GM12878 (cell line): ENCODE measurements around the gene C10orf71. TPM values are rescaled to one million over a fixed set of nuclear protein-coding genes. Genes with fewer than 3 reads are reported as not detected.

ENCODE experiments used
- ATAC-seq: fragments of 200-7000 bp; cut with Tn5 transposase; 3 replicates; pipeline ENCODE4 v1.9.1; 2020; ENCODE audit warnings: mild to moderate bottlenecking, moderate library complexity
- BruUV-seq: library from RNA; stranded (reverse); fragments of 400-500 nt; replicated peaks from 2 replicates; lab custom pipeline; 2021; lab: Mats Ljungman, UMichigan
- CTCF ChIA-PET: fragments of 300-600 bp; sonication (Branson Sonifier 250); formaldehyde crosslinking; extraction: SDS; loops from one replicate; lab custom pipeline; 2021; ENCODE audit warnings: inconsistent platforms; lab: Yijun Ruan, JAX
- POLR2A ChIA-PET: fragments of 350-600 bp; formaldehyde crosslinking; extraction: SDS; loops from one replicate; lab custom pipeline; 2021; ENCODE audit warnings: inconsistent platforms; lab: Charles Lee
- RAD21 ChIA-PET: fragments of 300-600 bp; sonication (Branson Sonifier 250); formaldehyde crosslinking; loops from one replicate; lab custom pipeline; 2023; ENCODE audit warnings: antibody characterized with exemption; ENCODE audit not compliant: unreplicated experiment; lab: Charles Lee
- SMC1A ChIA-PET: fragments of 300-600 bp; sonication (Branson Sonifier 250); formaldehyde crosslinking; loops from one replicate; lab custom pipeline; 2023; ENCODE audit not compliant: unreplicated experiment, uncharacterized antibody; lab: Charles Lee
- DNase-seq: peaks from one replicate; pipeline ENCODE4 v3.0.0-alpha.2; 2011; ENCODE audit warnings: low read depth, low spot score
- FAIRE-seq: peaks from 3 replicates; lab custom pipeline; 2011; peaks lifted over from hg19 to GRCh38; lab: Jason Lieb, UNC
- H2AFZ ChIP-seq: 2 replicates; pipeline ENCODE4 v1.6.0; 2011; ENCODE audit warnings: low read depth, low read length, control low read depth; ENCODE audit not compliant: control insufficient read depth
- H3K27ac ChIP-seq: 2 replicates; pipeline ENCODE4 v1.5.1; 2011; ENCODE audit warnings: control low read depth; ENCODE audit not compliant: control insufficient read depth, insufficient read depth
- H3K27me3 ChIP-seq, 2 experiments: replicated peaks in 1 of 2; 2 replicates each; pipeline versions ENCODE4 v1.6.0 to v1.6.1; 2011; ENCODE audit warnings: low read length in 1 of 2; ENCODE audit not compliant: control insufficient read depth in 2 of 2, insufficient read depth in 2 of 2
- H3K36me3 ChIP-seq, 2 experiments: 2 replicates each; pipeline ENCODE4 v1.5.1; 2011; ENCODE audit warnings: low read length in 1 of 2; ENCODE audit not compliant: control insufficient read depth in 2 of 2, insufficient read depth in 2 of 2
- H3K4me1 ChIP-seq: 2 replicates; pipeline ENCODE4 v1.6.1; 2011; ENCODE audit warnings: mild to moderate bottlenecking, low read length, moderate library complexity, mixed read lengths; ENCODE audit not compliant: control insufficient read depth, insufficient read depth
- H3K4me2 ChIP-seq: 2 replicates; pipeline ENCODE4 v1.6.0; 2011; ENCODE audit warnings: control low read depth; ENCODE audit not compliant: control insufficient read depth, insufficient read depth
- H3K4me3 ChIP-seq: fragments of 200-600 bp; sonication (generic); 2 replicates; pipeline ENCODE4 v1.5.1; 2016
- H3K79me2 ChIP-seq: 2 replicates; pipeline ENCODE4 v1.6.0; 2011; ENCODE audit warnings: low read length; ENCODE audit not compliant: control insufficient read depth, insufficient read depth
- H3K9ac ChIP-seq: 2 replicates; pipeline ENCODE4 v1.8.0; 2011; ENCODE audit warnings: low read length, control low read depth, mixed read lengths; ENCODE audit not compliant: control insufficient read depth, insufficient read depth
- H3K9me3 ChIP-seq: replicated peaks from 3 replicates; pipeline ENCODE4 v1.5.1; 2011; ENCODE audit warnings: mild to moderate bottlenecking, low read length; ENCODE audit not compliant: control insufficient read depth, insufficient read depth
- H4K20me1 ChIP-seq: 2 replicates; pipeline ENCODE4 v1.6.0; 2011; ENCODE audit not compliant: control insufficient read depth, insufficient read depth
- BCLAF1 ChIP-seq: fragments of 450-650 bp; IDR thresholded peaks from 2 replicates; pipeline ENCODE4 v1.6.1; 2017; ENCODE audit warnings: antibody characterized with exemption, mild to moderate bottlenecking, moderate library complexity
- GABPA ChIP-seq: IDR thresholded peaks from 2 replicates; pipeline ENCODE4 v1.6.1; 2014; ENCODE audit warnings: antibody characterized with exemption, low read depth, mild to moderate bottlenecking, inconsistent platforms
- IKZF1 ChIP-seq: fragments of 450-650 bp; conservative IDR thresholded peaks from 2 replicates; pipeline ENCODE4 v1.6.1; 2017; ENCODE audit warnings: antibody characterized with exemption, mild to moderate bottlenecking
- RFX5 ChIP-seq: IDR thresholded peaks from 2 replicates; pipeline ENCODE4 v1.6.1; 2011; ENCODE audit warnings: low read depth, low read length, improper control_type of control experiment
- STAT3 ChIP-seq: IDR thresholded peaks from 2 replicates; pipeline ENCODE4 v1.6.1; 2011; ENCODE audit warnings: low read depth, low read length, improper control_type of control experiment
- ZNF207 ChIP-seq: fragments of 450-650 bp; IDR thresholded peaks from 2 replicates; pipeline ENCODE4 v1.6.1; 2014; ENCODE audit warnings: antibody characterized with exemption, mild to moderate bottlenecking, borderline replicate concordance
- WGBS: methylation state at CpG from one replicate; pipeline ENCODE4 v1.1.6; 2016; ENCODE audit warnings: low lambda C conversion rate; ENCODE audit not compliant: insufficient replicate concordance, insufficient coverage; ENCODE audit errors: missing lambda C conversion rate; 5-methylcytosine and 5-hydroxymethylcytosine counted together
- in situ Hi-C: fragments of 300-500 bp; cut with MboI; formaldehyde crosslinking; loops from 9 replicates; pipeline ENCODE4 v1.14.3; 2018; ENCODE audit warnings: mixed read lengths
- intact Hi-C: fragments of 100-400 bp; cut with micrococcal nuclease; formaldehyde crosslinking; loops from one replicate; pipeline ENCODE4 v1.14.2; 2022; ENCODE audit not compliant: unreplicated experiment
- polyA plus RNA-seq, 11 experiments: library from polyadenylated mRNA; depleted of rRNA in 4 of 11; unstranded in 6 of 11; stranded (reverse) in 5 of 11; fragments of >200 nt; fragmentation: Nextera tagmentation in 4 of 11; fragmentation: Illumina TruSeq in 1 of 11; extraction: Ambion mirVana in 4 of 11; extraction: Trizol in 1 of 11; gene quantifications; 1 replicate in 1 of 11; 2 replicates in 10 of 11; pipeline versions ENCODE4 v1.2.1 to v1.2.3, GENCODE V29; 2011 to 2016; ENCODE audit warnings: inconsistent platforms in 2 of 11, missing spikeins in 2 of 11, low read depth in 1 of 11
- total RNA-seq, 4 experiments: library from RNA; depleted of rRNA in 3 of 4; stranded (reverse); fragments of >200 nt in 3 of 4; fragmentation: Illumina TruSeq in 1 of 4; extraction: Trizol in 1 of 4; gene quantifications; 2 replicates each; pipeline versions ENCODE4 v1.2.1 to v1.2.3, GENCODE V29; 2013 to 2021
- TF ChIP-seq, protein P1 (sequence below): IDR thresholded peaks from 2 replicates; pipeline ENCODE4 v1.6.1; 2012; ENCODE audit warnings: low read depth, low read length, improper control_type of control experiment
- TF ChIP-seq, protein P2 (sequence below): fragments of 450-650 bp; conservative IDR thresholded peaks from 2 replicates; pipeline ENCODE4 v1.6.1; 2017; ENCODE audit warnings: mild to moderate bottlenecking, moderate library complexity
- TF ChIP-seq, protein P3 (sequence below): fragments of 450-650 bp; IDR thresholded peaks from 2 replicates; pipeline ENCODE4 v1.6.1; 2016; ENCODE audit warnings: mild to moderate bottlenecking

The C10orf71 gene
- total and polyA plus RNA-seq, 10 of the 15 experiments (the other 5 are each of a cell fraction or from before 2014, with no cell fraction given) = not detected

DNA sequence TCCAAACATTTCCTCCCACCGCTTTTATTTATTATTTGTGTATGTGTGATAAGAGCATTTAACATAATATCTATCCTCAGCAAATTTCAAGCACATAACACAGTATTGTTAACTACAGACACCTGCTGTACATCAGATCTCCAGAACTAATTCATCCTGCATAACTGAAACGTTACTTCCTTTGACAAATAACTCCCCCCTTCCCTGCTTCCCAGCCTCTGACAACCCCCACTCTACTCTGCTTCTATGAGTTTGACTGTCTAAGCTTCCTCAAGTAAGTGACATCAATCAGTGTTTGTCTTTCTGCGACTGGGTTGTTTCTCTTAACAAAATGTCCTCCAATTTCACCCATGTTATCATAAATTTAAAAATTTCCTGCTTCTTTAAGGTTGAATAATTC, 22.1 kb downstream of the C10orf71 start:
- 1% methylated on average over 3 of the region's 3 CpGs for WGBS
- RAD21 ChIA-PET = no interaction called here
- POLR2A ChIA-PET = no interaction called here

More for the DNA sequence above, 22.1 kb downstream of the C10orf71 start:
- CTCF ChIA-PET = no interaction called here
- H3K79me2 ChIP-seq = no peaks in the 10 kb centered on the region
- intact Hi-C loops (no loop called here), in situ Hi-C loops (no loop called here)
- TF ChIP-seq ZNF207 (no peak), RFX5 (no peak), GABPA (no peak), STAT3 (no peak), IKZF1 (no peak), BCLAF1 (no peak)
- TF ChIP-seq, protein P1, sequence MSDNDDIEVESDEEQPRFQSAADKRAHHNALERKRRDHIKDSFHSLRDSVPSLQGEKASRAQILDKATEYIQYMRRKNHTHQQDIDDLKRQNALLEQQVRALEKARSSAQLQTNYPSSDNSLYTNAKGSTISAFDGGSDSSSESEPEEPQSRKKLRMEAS = no peak
- TF ChIP-seq, protein P2, sequence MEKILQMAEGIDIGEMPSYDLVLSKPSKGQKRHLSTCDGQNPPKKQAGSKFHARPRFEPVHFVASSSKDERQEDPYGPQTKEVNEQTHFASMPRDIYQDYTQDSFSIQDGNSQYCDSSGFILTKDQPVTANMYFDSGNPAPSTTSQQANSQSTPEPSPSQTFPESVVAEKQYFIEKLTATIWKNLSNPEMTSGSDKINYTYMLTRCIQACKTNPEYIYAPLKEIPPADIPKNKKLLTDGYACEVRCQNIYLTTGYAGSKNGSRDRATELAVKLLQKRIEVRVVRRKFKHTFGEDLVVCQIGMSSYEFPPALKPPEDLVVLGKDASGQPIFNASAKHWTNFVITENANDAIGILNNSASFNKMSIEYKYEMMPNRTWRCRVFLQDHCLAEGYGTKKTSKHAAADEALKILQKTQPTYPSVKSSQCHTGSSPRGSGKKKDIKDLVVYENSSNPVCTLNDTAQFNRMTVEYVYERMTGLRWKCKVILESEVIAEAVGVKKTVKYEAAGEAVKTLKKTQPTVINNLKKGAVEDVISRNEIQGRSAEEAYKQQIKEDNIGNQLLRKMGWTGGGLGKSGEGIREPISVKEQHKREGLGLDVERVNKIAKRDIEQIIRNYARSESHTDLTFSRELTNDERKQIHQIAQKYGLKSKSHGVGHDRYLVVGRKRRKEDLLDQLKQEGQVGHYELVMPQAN = no peak
- TF ChIP-seq, protein P3, sequence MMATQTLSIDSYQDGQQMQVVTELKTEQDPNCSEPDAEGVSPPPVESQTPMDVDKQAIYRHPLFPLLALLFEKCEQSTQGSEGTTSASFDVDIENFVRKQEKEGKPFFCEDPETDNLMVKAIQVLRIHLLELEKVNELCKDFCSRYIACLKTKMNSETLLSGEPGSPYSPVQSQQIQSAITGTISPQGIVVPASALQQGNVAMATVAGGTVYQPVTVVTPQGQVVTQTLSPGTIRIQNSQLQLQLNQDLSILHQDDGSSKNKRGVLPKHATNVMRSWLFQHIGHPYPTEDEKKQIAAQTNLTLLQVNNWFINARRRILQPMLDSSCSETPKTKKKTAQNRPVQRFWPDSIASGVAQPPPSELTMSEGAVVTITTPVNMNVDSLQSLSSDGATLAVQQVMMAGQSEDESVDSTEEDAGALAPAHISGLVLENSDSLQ = no peak
- H3K4me3 ChIP-seq = no peak overlapping the region
- no peaks in the 10 kb centered on the region; the same call in 1 of the 2 replicates for H4K20me1 ChIP-seq
- ATAC-seq (no peak), DNase-seq (no peak), FAIRE-seq (no peak)
- no peaks in the 10 kb centered on the region for H3K36me3 ChIP-seq
- no TSS peak for BruUV-seq
- no peaks in the 10 kb centered on the region for H3K4me1 ChIP-seq
- H3K9me3 ChIP-seq = no peaks in the 10 kb centered on the region
- peaks cover 0 to 2% of the 10 kb centered on the region in 2 experiments; a peak in 2 of 4 replicates for H3K27me3 ChIP-seq
- H2AFZ ChIP-seq = no peak overlapping the region
- H3K4me2 ChIP-seq = no peak overlapping the region
- H3K27ac ChIP-seq = no peak overlapping the region
- no peak overlapping the region for H3K9ac ChIP-seq
- SMC1A ChIA-PET = no interaction called here
